HepG2 (cell line): Measurements from ENCODE around the gene CCDC201. TPM values are rescaled to one million over a fixed set of nuclear protein-coding genes. Genes with fewer than 3 reads are reported as not detected.

ENCODE experiments used
- ATAC-seq: fragments of 200-7000 bp; cut with Tn5 transposase; 3 replicates; pipeline ENCODE4 v1.9.1; 2020; ENCODE audit warnings: mild to moderate bottlenecking, moderate library complexity
- BruUV-seq: library from RNA; stranded (reverse); fragments of 400-500 nt; replicated peaks from 2 replicates; lab custom pipeline; 2021; lab: Mats Ljungman, UMichigan
- CTCF ChIA-PET: fragments of 300-600 bp; formaldehyde crosslinking; extraction: SDS; loops from one replicate; lab custom pipeline; 2021; ENCODE audit warnings: low total read pairs, inconsistent platforms, low intra/inter-chr PET ratio; lab: Yijun Ruan, JAX
- POLR2A ChIA-PET: fragments of 350-600 bp; sonication (Branson Sonifier 250); formaldehyde crosslinking; loops from one replicate; lab custom pipeline; 2020; ENCODE audit warnings: antibody characterized with exemption, inconsistent platforms; lab: Yijun Ruan, JAX
- DNase-seq: peaks from one replicate; pipeline ENCODE4 v3.0.0-alpha.2; 2015; ENCODE audit warnings: low spot score
- FAIRE-seq: peaks from 3 replicates; lab custom pipeline; 2011; peaks lifted over from hg19 to GRCh38; lab: Jason Lieb, UNC
- H2AFZ ChIP-seq: one replicate; pipeline ENCODE4 v1.6.1; 2011; ENCODE audit warnings: low read length, inconsistent platforms
- H3K27ac ChIP-seq: fragments of 300-600 bp; 3 replicates; pipeline ENCODE4 v1.8.0; 2011; ENCODE audit warnings: mixed run types, mild to moderate bottlenecking, mixed read lengths, low read length, inconsistent platforms; ENCODE audit not compliant: insufficient read depth; ENCODE audit errors: extremely low read length
- H3K27me3 ChIP-seq, 2 experiments: fragments of 200-600 bp in 1 of 2; 2 replicates in 1 of 2; 3 replicates in 1 of 2; pipeline versions ENCODE4 v1.6.0 to v1.8.0; 2011; ENCODE audit warnings: low read length in 2 of 2, mild to moderate bottlenecking in 2 of 2, moderate library complexity in 2 of 2, inconsistent platforms in 1 of 2; ENCODE audit not compliant: insufficient read depth in 2 of 2, control insufficient read depth in 1 of 2
- H3K36me3 ChIP-seq, 2 experiments: fragments of 200-600 bp in 1 of 2; replicated peaks in 1 of 2; 2 replicates in 1 of 2; 3 replicates in 1 of 2; pipeline versions ENCODE4 v1.5.1 to v1.8.0; 2011; ENCODE audit warnings: low read length in 2 of 2, inconsistent platforms in 1 of 2; ENCODE audit not compliant: insufficient read depth in 2 of 2, control insufficient read depth in 1 of 2
- H3K4me1 ChIP-seq: 2 replicates; pipeline ENCODE4 v1.5.1; 2012; ENCODE audit warnings: low read length, inconsistent platforms; ENCODE audit not compliant: insufficient read depth
- H3K4me2 ChIP-seq: 2 replicates; pipeline ENCODE4 v1.6.0; 2011; ENCODE audit warnings: low read depth, low read length, inconsistent platforms
- H3K4me3 ChIP-seq, 3 experiments: fragments of 200-600 bp in 1 of 3; sonication (generic), shearing (Covaris generic) in 1 of 3; replicated peaks in 1 of 3; 2 replicates each; pipeline ENCODE4 v1.5.1; 2011 to 2016; ENCODE audit warnings: low read length in 3 of 3, inconsistent platforms in 2 of 3, low read depth in 2 of 3, mild to moderate bottlenecking in 2 of 3, control low read depth in 1 of 3, mixed read lengths in 1 of 3; ENCODE audit not compliant: insufficient read depth in 1 of 3
- H3K79me2 ChIP-seq: one replicate; pipeline ENCODE4 v1.6.1; 2011; ENCODE audit warnings: low read length, inconsistent platforms; ENCODE audit not compliant: insufficient read depth
- H3K9ac ChIP-seq: 2 replicates; pipeline ENCODE4 v1.6.0; 2011; ENCODE audit warnings: mild to moderate bottlenecking, low read depth, low read length, inconsistent platforms; ENCODE audit not compliant: insufficient read depth
- H3K9me3 ChIP-seq: 2 replicates; pipeline ENCODE4 v1.5.1; 2012; ENCODE audit warnings: mild to moderate bottlenecking, low read length
- H4K20me1 ChIP-seq: 2 replicates; pipeline ENCODE4 v1.6.0; 2011; ENCODE audit warnings: inconsistent platforms, mild to moderate bottlenecking, low read length, moderate library complexity; ENCODE audit not compliant: insufficient read depth
- JARID2 ChIP-seq: sonication (generic); formaldehyde crosslinking; IDR thresholded peaks from 2 replicates; pipeline ENCODE4 v1.8.1; 2023; ENCODE audit warnings: missing genetic modification reagents, inconsistent platforms; ENCODE audit not compliant: insufficient replicate concordance
- POLR2A ChIP-seq, 2 experiments: IDR thresholded peaks; 2 replicates each; pipeline ENCODE4 v1.6.1; 2011; ENCODE audit warnings: low read depth in 2 of 2, low read length in 2 of 2, mild to moderate bottlenecking in 1 of 2, moderate library complexity in 1 of 2; ENCODE audit not compliant: insufficient read depth in 1 of 2
- SRY ChIP-seq: sonication (generic); formaldehyde crosslinking; IDR thresholded peaks from 2 replicates; pipeline ENCODE4 v1.8.0; 2022; ENCODE audit warnings: mild to moderate bottlenecking, missing genetic modification reagents
- ZNF124 ChIP-seq: sonication (generic); formaldehyde crosslinking; IDR thresholded peaks from 2 replicates; pipeline ENCODE4 v1.4.0; 2020; ENCODE audit warnings: missing genetic modification reagents
- ZNF136 ChIP-seq: sonication (generic); formaldehyde crosslinking; IDR thresholded peaks from 2 replicates; pipeline ENCODE4 v1.8.1; 2022; ENCODE audit warnings: low read depth, mild to moderate bottlenecking, moderate library complexity, missing genetic modification reagents
- ZNF225 ChIP-seq: sonication (generic); formaldehyde crosslinking; IDR thresholded peaks from 2 replicates; pipeline ENCODE4 v1.4.0; 2020; ENCODE audit warnings: mild to moderate bottlenecking, missing genetic modification reagents
- ZNF530 ChIP-seq: sonication (generic); formaldehyde crosslinking; IDR thresholded peaks from 2 replicates; pipeline ENCODE4 v1.5.0; 2020; ENCODE audit warnings: low read depth, mild to moderate bottlenecking, missing genetic modification reagents
- ZNF619 ChIP-seq: sonication (generic); formaldehyde crosslinking; IDR thresholded peaks from 2 replicates; pipeline ENCODE4 v1.4.0; 2020; ENCODE audit warnings: mild to moderate bottlenecking, missing genetic modification reagents
- WGBS: methylation state at CpG from one replicate; pipeline ENCODE4 v1.1.6; 2017; ENCODE audit warnings: low lambda C conversion rate; 5-methylcytosine and 5-hydroxymethylcytosine counted together
- in situ Hi-C: cut with HindIII; loops from 2 replicates; pipeline ENCODE4 v1.10.0; 2017; ENCODE audit warnings: low pct_unique_long_range_greater_than_20kb; ENCODE audit not compliant: extremely low pct_ligation_motif_present
- intact Hi-C: fragments of 100-400 bp; cut with micrococcal nuclease; formaldehyde crosslinking; loops from one replicate; pipeline ENCODE4 v1.10.0; 2022; ENCODE audit not compliant: unreplicated experiment
- polyA plus RNA-seq, 8 experiments: library from polyadenylated mRNA; depleted of rRNA in 3 of 8; stranded (reverse) in 7 of 8; unstranded in 1 of 8; fragments of >200 nt; fragmentation: Illumina TruSeq in 4 of 8; extraction: Trizol in 4 of 8; gene quantifications; 2 replicates each; pipeline versions ENCODE4 v1.2.1 to v1.2.3, GENCODE V29; 2011 to 2016; ENCODE audit warnings: low read depth in 4 of 8, missing spikeins in 1 of 8, mixed read lengths in 1 of 8; ENCODE audit not compliant: insufficient read depth in 1 of 8
- total RNA-seq, 5 experiments: library from RNA; depleted of rRNA; stranded (reverse); fragments of >200 nt; fragmentation: Illumina TruSeq; extraction: Trizol; gene quantifications; 2 replicates each; pipeline ENCODE4 v1.2.3, GENCODE V29; 2016; ENCODE audit warnings: low read depth in 1 of 5
- TF ChIP-seq, protein P1 (sequence below): sonication (generic); formaldehyde crosslinking; IDR thresholded peaks from 2 replicates; pipeline ENCODE4 v1.4.0; 2020; ENCODE audit warnings: missing genetic modification reagents, borderline replicate concordance
- TF ChIP-seq, protein P2 (sequence below): IDR thresholded peaks from 2 replicates; pipeline ENCODE4 v1.6.1; 2016; ENCODE audit warnings: low read depth, missing genetic modification reagents, missing compliant biosample characterization
- TF ChIP-seq, protein P3 (sequence below): sonication (generic); formaldehyde crosslinking; IDR thresholded peaks from 2 replicates; pipeline ENCODE4 v1.5.1; 2020; ENCODE audit warnings: mild to moderate bottlenecking, missing genetic modification reagents, moderate library complexity

Gene CCDC201
- total and polyA plus RNA-seq, 2 of the 13 experiments (the other 11 are each of a cell fraction or from before 2014, with no cell fraction given), result 0.92 TPM; not detected in 1

DNA sequence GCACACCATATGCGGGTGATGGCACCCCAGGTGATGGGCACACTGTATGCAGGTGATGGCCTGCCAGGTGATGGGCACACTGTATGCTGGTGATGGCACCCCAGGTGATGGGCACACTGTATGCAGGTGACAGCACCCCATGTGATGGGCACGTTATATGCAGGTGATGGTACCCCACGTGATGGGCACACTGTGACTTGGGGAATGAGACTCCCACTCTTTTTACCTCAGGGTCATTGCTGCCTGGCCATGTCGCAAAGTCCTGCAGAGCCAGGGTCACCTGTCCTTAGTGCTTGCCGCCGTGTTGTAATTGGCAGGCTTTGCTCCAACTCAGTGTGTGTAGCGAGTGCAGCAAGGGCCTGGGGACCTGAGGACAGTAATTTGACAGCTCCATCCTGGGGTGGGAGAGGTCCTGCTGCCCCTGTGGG lies 7.6 kb upstream of the CCDC201 start:
- ATAC-seq (no peak), FAIRE-seq (no peak), DNase-seq (no peak)
- ChIA-PET CTCF (no interaction called here), POLR2A (interaction anchor here (0.5 to 5.5 kb wide), 5 partner anchors 8 to 1903 kb away, joined by 3 to 118 read pairs (median 5); partner anchors contain the start of gene CCDC201)
- Histone ChIP-seq H3K9ac (peak overlapping the region; percentile 69; the same call in 1 of the 2 replicates), H3K79me2 (no peaks in the 10 kb centered on the region), H3K4me1 (peaks cover 79% of the 10 kb centered on the region), H3K36me3 (no peaks in the 10 kb centered on the region), H3K27ac (peak overlapping the region; percentile 93), H3K4me2 (peak overlapping the region; percentile 47; the same call in 1 of the 2 replicates), H3K27me3 (no peaks in the 10 kb centered on the region), H3K4me3 (no peak overlapping the region), H4K20me1 (no peaks in the 10 kb centered on the region), H3K9me3 (peaks cover 20% of the 10 kb centered on the region), H2AFZ (no peak overlapping the region)
- no TSS peak for BruUV-seq
- intact Hi-C loops, result no loop called here
- WGBS, result 90% methylated on average over 2 of the region's 7 CpGs
- in situ Hi-C loops, result no loop called here
- TF ChIP-seq ZNF530 (CRISPR knock-in tag) (no peak), SRY (CRISPR knock-in tag) (peak; percentile 43; the same call in 1 of the 2 replicates), JARID2 (no peak), ZNF136 (CRISPR knock-in tag) (no peak), ZNF619 (CRISPR knock-in tag) (peak; percentile 78; the same call in 1 of the 2 replicates), ZNF225 (peak; percentile 27; the same call in 1 of the 2 replicates), POLR2A (IDR thresholded peaks at IDR 0.05; ENCODE audit: insufficient read depth in 1 of 2, low read depth in 2 of 2, low read length in 2 of 2) (no peak), ZNF124 (CRISPR knock-in tag) (no peak)
- TF ChIP-seq, protein P1, sequence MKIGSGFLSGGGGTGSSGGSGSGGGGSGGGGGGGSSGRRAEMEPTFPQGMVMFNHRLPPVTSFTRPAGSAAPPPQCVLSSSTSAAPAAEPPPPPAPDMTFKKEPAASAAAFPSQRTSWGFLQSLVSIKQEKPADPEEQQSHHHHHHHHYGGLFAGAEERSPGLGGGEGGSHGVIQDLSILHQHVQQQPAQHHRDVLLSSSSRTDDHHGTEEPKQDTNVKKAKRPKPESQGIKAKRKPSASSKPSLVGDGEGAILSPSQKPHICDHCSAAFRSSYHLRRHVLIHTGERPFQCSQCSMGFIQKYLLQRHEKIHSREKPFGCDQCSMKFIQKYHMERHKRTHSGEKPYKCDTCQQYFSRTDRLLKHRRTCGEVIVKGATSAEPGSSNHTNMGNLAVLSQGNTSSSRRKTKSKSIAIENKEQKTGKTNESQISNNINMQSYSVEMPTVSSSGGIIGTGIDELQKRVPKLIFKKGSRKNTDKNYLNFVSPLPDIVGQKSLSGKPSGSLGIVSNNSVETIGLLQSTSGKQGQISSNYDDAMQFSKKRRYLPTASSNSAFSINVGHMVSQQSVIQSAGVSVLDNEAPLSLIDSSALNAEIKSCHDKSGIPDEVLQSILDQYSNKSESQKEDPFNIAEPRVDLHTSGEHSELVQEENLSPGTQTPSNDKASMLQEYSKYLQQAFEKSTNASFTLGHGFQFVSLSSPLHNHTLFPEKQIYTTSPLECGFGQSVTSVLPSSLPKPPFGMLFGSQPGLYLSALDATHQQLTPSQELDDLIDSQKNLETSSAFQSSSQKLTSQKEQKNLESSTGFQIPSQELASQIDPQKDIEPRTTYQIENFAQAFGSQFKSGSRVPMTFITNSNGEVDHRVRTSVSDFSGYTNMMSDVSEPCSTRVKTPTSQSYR, result no peak
- TF ChIP-seq, protein P2, sequence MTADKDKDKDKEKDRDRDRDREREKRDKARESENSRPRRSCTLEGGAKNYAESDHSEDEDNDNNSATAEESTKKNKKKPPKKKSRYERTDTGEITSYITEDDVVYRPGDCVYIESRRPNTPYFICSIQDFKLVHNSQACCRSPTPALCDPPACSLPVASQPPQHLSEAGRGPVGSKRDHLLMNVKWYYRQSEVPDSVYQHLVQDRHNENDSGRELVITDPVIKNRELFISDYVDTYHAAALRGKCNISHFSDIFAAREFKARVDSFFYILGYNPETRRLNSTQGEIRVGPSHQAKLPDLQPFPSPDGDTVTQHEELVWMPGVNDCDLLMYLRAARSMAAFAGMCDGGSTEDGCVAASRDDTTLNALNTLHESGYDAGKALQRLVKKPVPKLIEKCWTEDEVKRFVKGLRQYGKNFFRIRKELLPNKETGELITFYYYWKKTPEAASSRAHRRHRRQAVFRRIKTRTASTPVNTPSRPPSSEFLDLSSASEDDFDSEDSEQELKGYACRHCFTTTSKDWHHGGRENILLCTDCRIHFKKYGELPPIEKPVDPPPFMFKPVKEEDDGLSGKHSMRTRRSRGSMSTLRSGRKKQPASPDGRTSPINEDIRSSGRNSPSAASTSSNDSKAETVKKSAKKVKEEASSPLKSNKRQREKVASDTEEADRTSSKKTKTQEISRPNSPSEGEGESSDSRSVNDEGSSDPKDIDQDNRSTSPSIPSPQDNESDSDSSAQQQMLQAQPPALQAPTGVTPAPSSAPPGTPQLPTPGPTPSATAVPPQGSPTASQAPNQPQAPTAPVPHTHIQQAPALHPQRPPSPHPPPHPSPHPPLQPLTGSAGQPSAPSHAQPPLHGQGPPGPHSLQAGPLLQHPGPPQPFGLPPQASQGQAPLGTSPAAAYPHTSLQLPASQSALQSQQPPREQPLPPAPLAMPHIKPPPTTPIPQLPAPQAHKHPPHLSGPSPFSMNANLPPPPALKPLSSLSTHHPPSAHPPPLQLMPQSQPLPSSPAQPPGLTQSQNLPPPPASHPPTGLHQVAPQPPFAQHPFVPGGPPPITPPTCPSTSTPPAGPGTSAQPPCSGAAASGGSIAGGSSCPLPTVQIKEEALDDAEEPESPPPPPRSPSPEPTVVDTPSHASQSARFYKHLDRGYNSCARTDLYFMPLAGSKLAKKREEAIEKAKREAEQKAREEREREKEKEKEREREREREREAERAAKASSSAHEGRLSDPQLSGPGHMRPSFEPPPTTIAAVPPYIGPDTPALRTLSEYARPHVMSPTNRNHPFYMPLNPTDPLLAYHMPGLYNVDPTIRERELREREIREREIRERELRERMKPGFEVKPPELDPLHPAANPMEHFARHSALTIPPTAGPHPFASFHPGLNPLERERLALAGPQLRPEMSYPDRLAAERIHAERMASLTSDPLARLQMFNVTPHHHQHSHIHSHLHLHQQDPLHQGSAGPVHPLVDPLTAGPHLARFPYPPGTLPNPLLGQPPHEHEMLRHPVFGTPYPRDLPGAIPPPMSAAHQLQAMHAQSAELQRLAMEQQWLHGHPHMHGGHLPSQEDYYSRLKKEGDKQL, result no peak
- TF ChIP-seq, protein P3, sequence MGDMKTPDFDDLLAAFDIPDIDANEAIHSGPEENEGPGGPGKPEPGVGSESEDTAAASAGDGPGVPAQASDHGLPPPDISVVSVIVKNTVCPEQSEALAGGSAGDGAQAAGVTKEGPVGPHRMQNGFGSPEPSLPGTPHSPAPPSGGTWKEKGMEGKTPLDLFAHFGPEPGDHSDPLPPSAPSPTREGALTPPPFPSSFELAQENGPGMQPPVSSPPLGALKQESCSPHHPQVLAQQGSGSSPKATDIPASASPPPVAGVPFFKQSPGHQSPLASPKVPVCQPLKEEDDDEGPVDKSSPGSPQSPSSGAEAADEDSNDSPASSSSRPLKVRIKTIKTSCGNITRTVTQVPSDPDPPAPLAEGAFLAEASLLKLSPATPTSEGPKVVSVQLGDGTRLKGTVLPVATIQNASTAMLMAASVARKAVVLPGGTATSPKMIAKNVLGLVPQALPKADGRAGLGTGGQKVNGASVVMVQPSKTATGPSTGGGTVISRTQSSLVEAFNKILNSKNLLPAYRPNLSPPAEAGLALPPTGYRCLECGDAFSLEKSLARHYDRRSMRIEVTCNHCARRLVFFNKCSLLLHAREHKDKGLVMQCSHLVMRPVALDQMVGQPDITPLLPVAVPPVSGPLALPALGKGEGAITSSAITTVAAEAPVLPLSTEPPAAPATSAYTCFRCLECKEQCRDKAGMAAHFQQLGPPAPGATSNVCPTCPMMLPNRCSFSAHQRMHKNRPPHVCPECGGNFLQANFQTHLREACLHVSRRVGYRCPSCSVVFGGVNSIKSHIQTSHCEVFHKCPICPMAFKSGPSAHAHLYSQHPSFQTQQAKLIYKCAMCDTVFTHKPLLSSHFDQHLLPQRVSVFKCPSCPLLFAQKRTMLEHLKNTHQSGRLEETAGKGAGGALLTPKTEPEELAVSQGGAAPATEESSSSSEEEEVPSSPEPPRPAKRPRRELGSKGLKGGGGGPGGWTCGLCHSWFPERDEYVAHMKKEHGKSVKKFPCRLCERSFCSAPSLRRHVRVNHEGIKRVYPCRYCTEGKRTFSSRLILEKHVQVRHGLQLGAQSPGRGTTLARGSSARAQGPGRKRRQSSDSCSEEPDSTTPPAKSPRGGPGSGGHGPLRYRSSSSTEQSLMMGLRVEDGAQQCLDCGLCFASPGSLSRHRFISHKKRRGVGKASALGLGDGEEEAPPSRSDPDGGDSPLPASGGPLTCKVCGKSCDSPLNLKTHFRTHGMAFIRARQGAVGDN (CRISPR knock-in tag), result peak; percentile 68
